Naive thymus-derived CD4-positive, alpha-beta T cell (primary cell): Measurements from ENCODE around the gene LRRC36. TPM values are rescaled to one million over a fixed set of nuclear protein-coding genes. Genes with fewer than 3 reads are reported as not detected.

Source experiments
- ATAC-seq: fragments of 150-1000 bp; cut with Tn5 transposase; 2 replicates; pipeline ENCODE4 v1.10.0; 2021; ENCODE audit warnings: mild to moderate bottlenecking, moderate library complexity
- CTCF ChIA-PET: fragments of 350-600 bp; sonication (Branson Sonifier 250); formaldehyde crosslinking; loops from one replicate; lab custom pipeline; 2021; ENCODE audit warnings: antibody characterized with exemption; lab: Charles Lee
- POLR2A ChIA-PET: fragments of 350-600 bp; sonication (Branson Sonifier 250); formaldehyde crosslinking; loops from one replicate; lab custom pipeline; 2021; ENCODE audit warnings: antibody characterized with exemption, inconsistent platforms; lab: Charles Lee
- DNase-seq, 9 donors: peaks; one replicate each; pipeline versions ENCODE4 v3.0.0 to v3.0.0-alpha.2; 2020 to 2022; ENCODE audit warnings: mixed read lengths in 1 of 9
- H3K27ac ChIP-seq: one replicate; pipeline ENCODE4 v1.7.0; 2013; ENCODE audit warnings: mild to moderate bottlenecking, low read depth, low read length, moderate library complexity
- H3K27me3 ChIP-seq, 2 donors: one replicate each; pipeline ENCODE4 v1.7.0; 2013; ENCODE audit warnings: low read length in 2 of 2, mild to moderate bottlenecking in 2 of 2, moderate library complexity in 2 of 2; ENCODE audit not compliant: control insufficient read depth in 2 of 2, insufficient read depth in 2 of 2
- H3K36me3 ChIP-seq, 3 experiments: 1 replicate in 2 of 3; 2 replicates in 1 of 3; pipeline ENCODE4 v1.7.0; 2013; ENCODE audit warnings: low read length in 3 of 3, mild to moderate bottlenecking in 3 of 3, moderate library complexity in 1 of 3; ENCODE audit not compliant: insufficient read depth in 3 of 3, control insufficient read depth in 2 of 3
- H3K4me1 ChIP-seq, 2 donors: one replicate each; pipeline ENCODE4 v1.7.0; 2013; ENCODE audit warnings: low read length in 2 of 2, mild to moderate bottlenecking in 2 of 2, moderate library complexity in 1 of 2; ENCODE audit not compliant: control insufficient read depth in 2 of 2, insufficient read depth in 2 of 2
- H3K4me3 ChIP-seq: 2 replicates; pipeline ENCODE4 v1.7.0; 2013; ENCODE audit warnings: mild to moderate bottlenecking, low read length
- H3K9me3 ChIP-seq, 3 experiments: 1 replicate in 2 of 3; 2 replicates in 1 of 3; pipeline ENCODE4 v1.7.0; 2013; ENCODE audit warnings: low read length in 3 of 3; ENCODE audit not compliant: control insufficient read depth in 2 of 3
- H3K27ac Mint-ChIP-seq, 9 donors: one replicate each; pipeline ENCODE4 v1.8.0; 2020 to 2022; ENCODE audit warnings: mixed read lengths in 9 of 9, mild to moderate bottlenecking in 8 of 9, moderate library complexity in 5 of 9, inconsistent platforms in 2 of 9
- H3K27me3 Mint-ChIP-seq, 5 donors: one replicate each; pipeline ENCODE4 v1.8.0; 2021 to 2022; ENCODE audit warnings: mixed read lengths in 5 of 5, mild to moderate bottlenecking in 1 of 5
- H3K36me3 Mint-ChIP-seq, 5 donors: one replicate each; pipeline ENCODE4 v1.8.0; 2020 to 2022; ENCODE audit warnings: mixed read lengths in 5 of 5, mild to moderate bottlenecking in 3 of 5, inconsistent platforms in 1 of 5
- H3K4me1 Mint-ChIP-seq, 7 donors: one replicate each; pipeline ENCODE4 v1.8.0; 2020 to 2022; ENCODE audit warnings: mixed read lengths in 7 of 7, mild to moderate bottlenecking in 3 of 7, inconsistent platforms in 1 of 7
- H3K4me3 Mint-ChIP-seq, 10 donors: one replicate each; pipeline ENCODE4 v1.8.0; 2020 to 2022; ENCODE audit warnings: mild to moderate bottlenecking in 10 of 10, mixed read lengths in 10 of 10, moderate library complexity in 6 of 10, inconsistent platforms in 2 of 10
- H3K9me3 Mint-ChIP-seq, 11 donors: one replicate each; pipeline ENCODE4 v1.8.0; 2020 to 2022; ENCODE audit warnings: mixed read lengths in 11 of 11, mild to moderate bottlenecking in 4 of 11, inconsistent platforms in 1 of 11, moderate library complexity in 1 of 11
- intact Hi-C, 2 donors: fragments of 100-400 bp; cut with micrococcal nuclease; formaldehyde crosslinking; loops; one replicate each; pipeline ENCODE4 v1.15.1; 2023
- polyA plus RNA-seq, 2 donors: library from polyadenylated mRNA; unstranded; fragments of 300-500 nt; fragmentation: Illumina TruSeq; gene quantifications; one replicate each; pipeline ENCODE4 v1.2.3, GENCODE V29; 2021
- total RNA-seq, 6 experiments: library from RNA in 5 of 6; stranded (reverse) in 5 of 6; gene quantifications; 1 replicate in 5 of 6; 2 replicates in 1 of 6; pipeline ENCODE4 v1.2.3 and lab custom pipeline; 2021 to 2026

LRRC36 gene
- total and polyA plus RNA-seq, 7 experiments from 2014 or later = 0.50 to 0.56 TPM; not detected in 5

DNA sequence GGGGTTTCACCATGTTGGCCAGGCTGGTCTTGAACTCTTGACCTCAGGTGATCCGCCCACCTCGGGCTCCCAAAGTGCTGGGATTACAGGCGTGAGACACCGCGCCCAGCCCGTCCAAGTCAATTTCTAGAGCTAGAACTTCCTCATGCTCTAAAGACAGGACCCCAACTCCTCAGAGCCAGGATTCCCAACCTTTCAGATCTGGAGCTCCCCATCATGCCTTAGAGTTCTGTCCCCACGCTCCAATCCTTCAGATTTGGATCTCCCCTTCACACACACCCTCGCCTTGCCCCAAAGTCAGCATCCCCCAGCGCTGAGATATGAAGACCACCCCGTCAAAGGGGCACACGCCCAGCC is 522 bp upstream of the LRRC36 start:
- Histone ChIP-seq H3K27ac (no peak overlapping the region), H3K4me1 (peaks cover 6 to 11% of the 10 kb centered on the region in 2 donors), H3K4me3 (peak overlapping the region; percentile 61), H3K9me3 (no peaks in the 10 kb centered on the region), H3K36me3 (no peaks in the 10 kb centered on the region), H3K27me3 (no peaks in the 10 kb centered on the region)
- H3K4me1 Mint-ChIP-seq = peaks cover 7 to 17% (median 11%) of the 10 kb centered on the region in 7 donors
- peaks cover 37 to 58% (median 48%) of the 10 kb centered on the region in 5 donors for H3K27me3 Mint-ChIP-seq
- H3K27ac Mint-ChIP-seq = peak overlapping the region in 4 of 9 donors; percentile 47 to 78 (median 67)
- ChIA-PET CTCF (interaction anchor here (0.8 kb wide), 1 partner anchor 31 kb away, joined by 3 read pairs; no protein-coding TSS in a partner anchor), POLR2A (no interaction called here)
- peaks cover 0 to 4% (median 0%) of the 10 kb centered on the region in 11 donors for H3K9me3 Mint-ChIP-seq
- intact Hi-C loops = no loop called here
- no peak for DNase-seq
- ATAC-seq = no peak
- peaks cover 0 to 2% (median 0%) of the 10 kb centered on the region in 5 donors for H3K36me3 Mint-ChIP-seq
- peak overlapping the region; percentile 76 to 94 (median 84) for H3K4me3 Mint-ChIP-seq

DNA sequence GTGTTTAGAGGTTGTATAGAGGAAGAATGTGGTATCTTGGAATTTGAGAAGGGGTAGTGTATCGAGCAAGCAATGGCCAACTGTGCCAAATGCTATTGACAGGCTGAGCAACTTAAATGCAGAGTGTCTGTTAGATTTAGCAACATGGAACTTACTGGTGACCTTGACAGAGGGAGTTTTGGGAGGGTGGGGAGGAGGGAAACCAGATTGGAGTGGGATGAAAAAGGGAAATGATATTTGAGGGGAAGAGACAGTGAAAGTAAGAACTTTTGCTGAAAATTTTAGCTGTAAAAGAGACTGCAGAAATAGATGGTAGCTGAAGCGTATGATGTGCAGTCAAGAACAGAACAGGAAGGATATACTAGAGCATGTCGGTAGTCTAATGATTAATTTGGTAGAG is 1.1 kb downstream of the LRRC36 start:
- POLR2A ChIA-PET = no interaction called here
- Histone ChIP-seq H3K4me3 (no peak overlapping the region), H3K27ac (no peak overlapping the region), H3K4me1 (peaks cover 6 to 11% of the 10 kb centered on the region in 2 donors), H3K27me3 (no peaks in the 10 kb centered on the region), H3K9me3 (no peaks in the 10 kb centered on the region), H3K36me3 (no peaks in the 10 kb centered on the region)
- peaks cover 0 to 2% (median 0%) of the 10 kb centered on the region in 5 donors for H3K36me3 Mint-ChIP-seq
- DNase-seq (no peak), ATAC-seq (no peak)
- peaks cover 7 to 17% (median 11%) of the 10 kb centered on the region in 7 donors for H3K4me1 Mint-ChIP-seq
- peaks cover 0 to 4% (median 0%) of the 10 kb centered on the region in 11 donors for H3K9me3 Mint-ChIP-seq
- intact Hi-C loops = no loop called here
- peaks cover 25 to 51% (median 35%) of the 10 kb centered on the region in 5 donors for H3K27me3 Mint-ChIP-seq
- H3K27ac Mint-ChIP-seq = no peak overlapping the region
- peak overlapping the region in 1 of 10 donors; percentile 56 for H3K4me3 Mint-ChIP-seq
- CTCF ChIA-PET = no interaction called here

DNA sequence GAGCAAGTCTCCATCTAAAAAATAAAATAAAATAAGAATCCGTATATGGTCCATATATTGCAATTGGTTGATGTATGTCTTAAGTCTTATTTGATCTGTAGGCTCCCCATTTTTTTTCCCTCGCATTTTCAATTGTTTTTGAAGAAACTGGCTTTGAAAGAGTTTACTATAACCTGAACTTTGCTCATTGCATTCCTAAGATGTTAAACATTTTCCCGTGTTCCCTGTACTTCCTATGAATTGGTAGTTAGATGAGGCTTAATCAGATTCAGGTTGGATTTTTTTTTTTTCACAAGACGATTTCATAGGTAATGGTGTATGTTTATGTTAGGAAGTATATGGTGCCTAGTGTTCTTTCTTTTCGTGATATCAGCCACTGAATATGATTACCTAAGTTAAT is 3.3 kb downstream of the LRRC36 start:
- Histone ChIP-seq H3K27me3 (no peaks in the 10 kb centered on the region), H3K4me3 (no peak overlapping the region), H3K9me3 (no peaks in the 10 kb centered on the region), H3K27ac (no peak overlapping the region), H3K36me3 (no peaks in the 10 kb centered on the region), H3K4me1 (peaks cover 6 to 11% of the 10 kb centered on the region in 2 donors)
- Mint-ChIP-seq H3K4me3 (no peak overlapping the region), H3K9me3 (peaks cover 0 to 13% (median 7%) of the 10 kb centered on the region in 11 donors), H3K4me1 (peaks cover 6 to 12% (median 11%) of the 10 kb centered on the region in 7 donors), H3K36me3 (peaks cover 0 to 2% (median 0%) of the 10 kb centered on the region in 5 donors), H3K27ac (no peak overlapping the region), H3K27me3 (peaks cover 5 to 31% (median 13%) of the 10 kb centered on the region in 5 donors)
- ATAC-seq (no peak), DNase-seq (no peak)
- ChIA-PET POLR2A (no interaction called here), CTCF (no interaction called here)
- intact Hi-C loops = no loop called here

- H3K9me3 Mint-ChIP-seq = peaks cover 2 to 22% (median 13%) of the 10 kb centered on the region in 11 donors
- POLR2A ChIA-PET = no interaction called here
- no peak for DNase-seq
- no peak overlapping the region for H3K27ac Mint-ChIP-seq
- no peak for ATAC-seq
- Histone ChIP-seq H3K4me3 (no peak overlapping the region), H3K27me3 (no peaks in the 10 kb centered on the region), H3K36me3 (no peaks in the 10 kb centered on the region), H3K27ac (no peak overlapping the region), H3K9me3 (no peaks in the 10 kb centered on the region), H3K4me1 (no peaks in the 10 kb centered on the region)
- intact Hi-C loops = no loop called here
- peaks cover 0 to 5% (median 0%) of the 10 kb centered on the region in 5 donors for H3K36me3 Mint-ChIP-seq
- peaks cover 0 to 11% (median 4%) of the 10 kb centered on the region in 5 donors for H3K27me3 Mint-ChIP-seq
- CTCF ChIA-PET = no interaction called here
- H3K4me3 Mint-ChIP-seq = no peak overlapping the region
- no peaks in the 10 kb centered on the region for H3K4me1 Mint-ChIP-seq
Measured at GRCh38 chr16:67333315-67333714, 6.7 kb downstream of the LRRC36 start.

GRCh38 chr16:67336116-67336515 is 9.5 kb downstream of the LRRC36 start:
- Histone ChIP-seq H3K4me3 (no peak overlapping the region), H3K27ac (no peak overlapping the region), H3K36me3 (no peaks in the 10 kb centered on the region), H3K9me3 (no peaks in the 10 kb centered on the region), H3K4me1 (no peaks in the 10 kb centered on the region), H3K27me3 (no peaks in the 10 kb centered on the region)
- DNase-seq (no peak), ATAC-seq (no peak)
- CTCF ChIA-PET = no interaction called here
- intact Hi-C loops = no loop called here
- POLR2A ChIA-PET = no interaction called here
- Mint-ChIP-seq H3K27me3 (peaks cover 0 to 12% (median 3%) of the 10 kb centered on the region in 5 donors), H3K36me3 (peaks cover 0 to 5% (median 0%) of the 10 kb centered on the region in 5 donors), H3K4me1 (no peaks in the 10 kb centered on the region), H3K27ac (no peak overlapping the region), H3K9me3 (peaks cover 0 to 21% (median 13%) of the 10 kb centered on the region in 11 donors), H3K4me3 (no peak overlapping the region)

GRCh38 chr16:67336648-67337047 is 10.0 kb downstream of the LRRC36 start:
- no peaks in the 10 kb centered on the region for H3K36me3 ChIP-seq
- DNase-seq = no peak
- no peaks in the 10 kb centered on the region for H3K4me1 ChIP-seq
- peaks cover 0 to 10% (median 3%) of the 10 kb centered on the region in 5 donors for H3K27me3 Mint-ChIP-seq
- no peak overlapping the region for H3K27ac Mint-ChIP-seq
- ChIA-PET CTCF (no interaction called here), POLR2A (no interaction called here)
- intact Hi-C loops = no loop called here
- no peaks in the 10 kb centered on the region for H3K4me1 Mint-ChIP-seq
- no peak overlapping the region for H3K27ac ChIP-seq
- ATAC-seq = no peak
- no peak overlapping the region for H3K4me3 ChIP-seq
- H3K4me3 Mint-ChIP-seq = no peak overlapping the region
- no peaks in the 10 kb centered on the region for H3K27me3 ChIP-seq
- H3K9me3 Mint-ChIP-seq = peaks cover 0 to 21% (median 13%) of the 10 kb centered on the region in 11 donors
- peaks cover 0 to 5% (median 0%) of the 10 kb centered on the region in 5 donors for H3K36me3 Mint-ChIP-seq
- H3K9me3 ChIP-seq = no peaks in the 10 kb centered on the region

GRCh38 chr16:67339453-67339852 is 12.8 kb downstream of the LRRC36 start:
- ATAC-seq (no peak), DNase-seq (no peak)
- H3K36me3 ChIP-seq = no peaks in the 10 kb centered on the region
- H3K27ac Mint-ChIP-seq = no peak overlapping the region
- H3K4me3 Mint-ChIP-seq = no peak overlapping the region
- H3K4me3 ChIP-seq = no peak overlapping the region
- intact Hi-C loops = no loop called here
- no peaks in the 10 kb centered on the region for H3K4me1 Mint-ChIP-seq
- ChIA-PET CTCF (no interaction called here), POLR2A (no interaction called here)
- H3K27ac ChIP-seq = no peak overlapping the region
- no peaks in the 10 kb centered on the region for H3K27me3 ChIP-seq
- peaks cover 0 to 10% (median 5%) of the 10 kb centered on the region in 5 donors for H3K27me3 Mint-ChIP-seq
- H3K9me3 ChIP-seq = no peaks in the 10 kb centered on the region
- no peaks in the 10 kb centered on the region for H3K4me1 ChIP-seq
- peaks cover 0 to 5% (median 0%) of the 10 kb centered on the region in 5 donors for H3K36me3 Mint-ChIP-seq
- H3K9me3 Mint-ChIP-seq = peaks cover 0 to 18% (median 10%) of the 10 kb centered on the region in 11 donors
